Measurements from ENCODE around the gene GPAT3. TPM values are rescaled to one million over a fixed set of nuclear protein-coding genes. Genes with fewer than 3 reads are reported as not detected.
"Not testable (repeated sequence)": the region's sequence is repeated elsewhere in the genome, so short reads cannot be mapped to it uniquely, and the experiment has no call there.

The GPAT3 gene
- total RNA-seq (13.8 TPM), polyA plus RNA-seq (9.5 TPM)

DNA sequence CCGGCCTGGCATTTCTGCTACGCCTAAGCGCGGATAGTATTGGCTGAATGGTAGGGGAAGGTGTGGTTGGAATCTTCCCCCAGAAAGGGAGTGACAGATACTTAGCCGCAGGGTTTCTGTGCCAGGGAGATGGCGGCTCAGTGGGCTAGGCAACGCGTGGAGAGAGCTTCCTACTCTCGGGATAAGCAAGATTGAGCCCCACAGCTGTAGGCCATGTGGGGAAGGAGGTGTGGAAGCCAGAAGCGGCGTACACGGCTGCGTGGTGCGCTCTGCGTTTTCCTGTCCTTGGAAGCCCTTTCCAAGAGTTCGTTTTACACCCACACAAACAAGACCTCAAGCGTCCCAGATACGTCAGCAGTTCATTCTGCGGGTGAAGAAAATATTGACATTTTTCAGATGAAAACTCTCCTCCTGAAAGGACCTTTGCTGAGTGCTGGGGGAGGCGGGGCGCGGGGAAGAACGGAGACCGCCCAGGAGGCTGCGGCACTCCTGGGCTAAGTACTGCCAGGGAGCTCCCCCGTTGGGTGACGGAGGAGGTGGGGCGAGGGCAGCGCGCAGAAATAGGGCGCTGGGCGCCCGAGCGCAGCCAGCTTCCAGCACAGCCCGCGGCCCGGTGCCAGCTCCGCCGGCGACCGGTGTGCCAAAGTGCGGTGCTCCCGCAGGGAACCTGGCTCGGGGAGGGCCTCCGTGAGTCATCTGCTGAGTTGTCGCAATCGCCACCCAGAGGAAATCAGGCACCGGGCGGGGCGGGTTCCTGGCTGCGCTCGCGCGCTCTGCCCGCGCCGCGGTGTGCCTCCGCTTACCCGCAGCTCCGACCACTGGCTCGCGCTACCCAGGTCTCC, at the start of gene GPAT3:
Gene GPAT3, plus strand, starts transcription at position 589 of the 842 bp plus-strand sequence. CDS start 515 bp downstream, outside the sequence.
- Histone ChIP-seq H3K4me3 (ENCODE audit: low read depth, low read length) (peak within 1 kb of the TSS; percentile 72), H3K27ac (ENCODE audit: low read depth) (peak within 1 kb of the TSS; percentile 81), H3K36me3 (ENCODE audit: insufficient read depth) (no peaks in the 10 kb centered on the region), H3K4me1 (ENCODE audit: insufficient read depth) (no peaks in the 10 kb centered on the region)
- WGBS = under 1% methylated on average over 63 of the region's 63 CpGs
- DNase-seq (ENCODE audit: extremely low spot score) = no peak

GRCh38 chr4:83486457-83487129, 49.3 kb upstream of the GPAT3 start:
- H3K36me3 ChIP-seq (ENCODE audit: insufficient read depth) = no peaks in the 10 kb centered on the region
- H3K4me1 ChIP-seq (ENCODE audit: insufficient read depth) = no peaks in the 10 kb centered on the region
- 78% methylated on average over 3 of the region's 3 CpGs for WGBS
- H3K27ac ChIP-seq (ENCODE audit: low read depth) = no peak overlapping the region
- no peak for DNase-seq (ENCODE audit: extremely low spot score)
- no peak overlapping the region for H3K4me3 ChIP-seq (ENCODE audit: low read depth, low read length)

GRCh38 chr4:83489711-83490326, 46.1 kb upstream of the GPAT3 start:
- no peak overlapping the region for H3K4me3 ChIP-seq (ENCODE audit: low read depth, low read length)
- H3K4me1 ChIP-seq (ENCODE audit: insufficient read depth) = no peaks in the 10 kb centered on the region
- H3K27ac ChIP-seq (ENCODE audit: low read depth) = no peak overlapping the region
- WGBS = 42% methylated on average over 1 of the region's 1 CpG
- H3K36me3 ChIP-seq (ENCODE audit: insufficient read depth) = no peaks in the 10 kb centered on the region
- no peak for DNase-seq (ENCODE audit: extremely low spot score)

GRCh38 chr4:83490876-83491450, 44.9 kb upstream of the GPAT3 start:
- H3K4me3 ChIP-seq (ENCODE audit: low read depth, low read length) = no peak overlapping the region
- no peaks in the 10 kb centered on the region for H3K36me3 ChIP-seq (ENCODE audit: insufficient read depth)
- no peak for DNase-seq (ENCODE audit: extremely low spot score)
- no peak overlapping the region for H3K27ac ChIP-seq (ENCODE audit: low read depth)
- WGBS = 2% methylated on average over 1 of the region's 1 CpG
- H3K4me1 ChIP-seq (ENCODE audit: insufficient read depth) = no peaks in the 10 kb centered on the region

DNA sequence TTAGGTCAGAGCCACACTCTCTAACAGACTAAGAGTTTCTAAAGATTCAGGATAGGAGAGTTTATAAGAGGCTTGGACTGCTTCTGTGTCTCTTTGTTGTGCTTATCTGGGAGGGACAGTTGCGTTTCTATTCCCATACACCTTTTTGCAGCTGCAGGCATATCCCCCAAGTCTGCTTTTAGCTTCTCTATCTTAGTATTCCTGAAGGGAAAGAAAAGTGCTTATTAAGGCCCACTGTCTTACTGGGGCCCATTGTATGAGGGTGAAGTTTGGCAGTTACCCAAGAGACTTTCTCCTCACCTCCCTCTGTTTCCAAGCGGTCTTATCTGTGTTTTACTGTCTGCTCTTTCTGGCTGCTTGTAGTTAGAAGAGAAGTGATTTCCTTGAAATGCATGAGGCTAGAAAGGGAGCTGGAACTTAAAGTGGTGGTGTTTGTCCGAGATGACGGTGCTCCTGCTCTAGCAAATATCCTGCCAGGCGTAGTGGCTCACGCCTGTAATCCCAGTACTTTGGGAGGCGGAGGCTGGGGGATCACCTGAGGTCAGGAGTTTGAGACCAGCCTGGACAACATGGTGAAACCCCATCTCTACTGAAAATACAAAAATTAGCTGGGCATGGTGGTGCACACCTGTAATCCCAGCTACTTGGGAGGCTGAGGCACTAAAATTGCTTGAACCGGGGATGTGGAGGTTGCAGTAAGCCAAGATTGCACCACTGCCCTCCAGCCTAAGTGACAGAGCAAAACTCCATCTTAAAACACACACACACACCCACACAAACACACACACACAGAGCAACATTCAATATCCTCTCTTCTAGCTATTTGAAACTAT, 39.6 kb upstream of the GPAT3 start:
- not testable (repeated sequence) for H3K4me1 ChIP-seq (ENCODE audit: insufficient read depth); DNase-seq (ENCODE audit: extremely low spot score); H3K36me3 ChIP-seq (ENCODE audit: insufficient read depth); H3K4me3 ChIP-seq (ENCODE audit: low read depth, low read length); H3K27ac ChIP-seq (ENCODE audit: low read depth)
- WGBS = 56% methylated on average over 8 of the region's 8 CpGs

- WGBS = 96% methylated on average over 1 of the region's 1 CpG
- Histone ChIP-seq H3K27ac (ENCODE audit: low read depth) (no peak overlapping the region), H3K4me3 (ENCODE audit: low read depth, low read length) (no peak overlapping the region), H3K36me3 (ENCODE audit: insufficient read depth) (no peaks in the 10 kb centered on the region), H3K4me1 (ENCODE audit: insufficient read depth) (no peaks in the 10 kb centered on the region)
- DNase-seq (ENCODE audit: extremely low spot score) = no peak
Observed at GRCh38 chr4:83498187-83498586, 37.7 kb upstream of the GPAT3 start.

GRCh38 chr4:83501671-83502070, 34.2 kb upstream of the GPAT3 start:
- H3K27ac ChIP-seq (ENCODE audit: low read depth); H3K4me3 ChIP-seq (ENCODE audit: low read depth, low read length); H3K4me1 ChIP-seq (ENCODE audit: insufficient read depth); H3K36me3 ChIP-seq (ENCODE audit: insufficient read depth); DNase-seq (ENCODE audit: extremely low spot score): not testable (repeated sequence)
- WGBS = 85% methylated on average over 3 of the region's 3 CpGs

GRCh38 chr4:83503974-83504373, 31.9 kb upstream of the GPAT3 start:
- no peaks in the 10 kb centered on the region for H3K36me3 ChIP-seq (ENCODE audit: insufficient read depth)
- DNase-seq (ENCODE audit: extremely low spot score) = no peak
- no peak overlapping the region for H3K4me3 ChIP-seq (ENCODE audit: low read depth, low read length)
- H3K4me1 ChIP-seq (ENCODE audit: insufficient read depth) = no peaks in the 10 kb centered on the region
- H3K27ac ChIP-seq (ENCODE audit: low read depth) = no peak overlapping the region

DNA sequence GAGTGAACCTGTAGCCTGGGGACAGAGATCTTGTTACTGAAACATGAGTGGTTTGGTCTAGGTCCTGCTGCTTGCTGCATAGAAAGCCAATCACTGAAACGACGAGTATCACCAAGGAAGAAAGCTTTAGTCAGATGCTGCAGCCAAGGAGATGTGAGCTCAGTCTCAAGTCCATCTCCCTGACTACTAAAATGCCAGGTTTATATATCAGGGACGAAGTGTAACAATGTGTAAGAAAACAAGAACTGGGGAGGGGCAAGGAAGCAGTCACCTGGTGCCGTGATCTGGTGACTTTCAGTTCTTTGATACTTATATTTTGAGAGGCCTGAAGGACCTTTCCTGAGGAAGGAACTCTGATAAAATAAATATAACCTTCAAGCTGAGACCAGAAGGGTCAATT, 31.4 kb upstream of the GPAT3 start:
- 73% methylated on average over 4 of the region's 4 CpGs for WGBS
- Histone ChIP-seq H3K36me3 (ENCODE audit: insufficient read depth) (no peaks in the 10 kb centered on the region), H3K27ac (ENCODE audit: low read depth) (no peak overlapping the region), H3K4me1 (ENCODE audit: insufficient read depth) (no peaks in the 10 kb centered on the region), H3K4me3 (ENCODE audit: low read depth, low read length) (no peak overlapping the region)
- DNase-seq (ENCODE audit: extremely low spot score) = no peak

- no peak for DNase-seq (ENCODE audit: extremely low spot score)
- Histone ChIP-seq H3K4me3 (ENCODE audit: low read depth, low read length) (no peak overlapping the region), H3K27ac (ENCODE audit: low read depth) (no peak overlapping the region), H3K36me3 (ENCODE audit: insufficient read depth) (no peaks in the 10 kb centered on the region), H3K4me1 (ENCODE audit: insufficient read depth) (no peaks in the 10 kb centered on the region)
- WGBS = 89% methylated on average over 10 of the region's 10 CpGs
Observed at GRCh38 chr4:83504996-83505395, 30.9 kb upstream of the GPAT3 start.

DNA sequence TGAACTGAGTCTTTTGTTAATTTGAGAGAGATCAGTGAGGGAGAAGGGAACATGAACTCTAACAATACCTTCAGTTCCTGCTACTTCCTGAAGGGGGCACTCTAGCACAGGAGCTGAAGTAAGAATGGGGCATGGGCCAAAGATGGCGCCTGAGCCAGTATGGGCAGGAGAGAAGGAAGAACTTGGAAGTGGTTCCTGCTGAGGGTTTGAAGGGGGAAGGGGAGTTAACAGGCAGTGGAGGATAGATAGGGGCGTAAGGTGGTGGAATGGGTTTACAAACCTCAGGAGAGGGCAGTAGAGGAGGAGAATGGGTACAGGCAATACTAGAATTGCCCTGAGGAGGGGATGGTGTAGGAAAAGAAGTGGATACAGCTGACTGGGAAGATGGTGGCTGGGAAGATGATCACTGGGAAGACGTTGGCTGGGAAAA, 26.7 kb upstream of the GPAT3 start:
- not testable (repeated sequence) for DNase-seq (ENCODE audit: extremely low spot score); H3K36me3 ChIP-seq (ENCODE audit: insufficient read depth); H3K4me1 ChIP-seq (ENCODE audit: insufficient read depth); H3K4me3 ChIP-seq (ENCODE audit: low read depth, low read length); H3K27ac ChIP-seq (ENCODE audit: low read depth)
- 73% methylated on average over 3 of the region's 3 CpGs for WGBS

DNA sequence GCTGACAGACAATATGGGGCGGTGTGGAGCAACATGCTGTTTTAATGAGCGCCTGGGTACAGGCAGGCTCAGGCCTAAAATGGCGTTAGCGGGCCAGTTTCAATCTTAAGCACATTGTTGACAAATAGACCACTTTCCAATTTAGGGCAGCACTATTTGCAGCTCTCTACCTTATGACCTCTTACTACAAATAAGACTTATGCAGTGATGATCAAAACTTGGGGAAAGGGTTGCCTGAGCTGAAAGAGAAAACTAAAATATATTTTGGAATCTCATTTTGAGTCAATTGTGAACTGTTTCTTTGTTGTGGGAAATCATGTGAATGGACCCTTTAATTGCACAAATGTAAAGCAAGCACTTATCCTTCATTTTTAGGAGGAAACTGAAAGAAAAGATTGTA, 25.5 kb upstream of the GPAT3 start:
- Histone ChIP-seq H3K27ac (ENCODE audit: low read depth) (no peak overlapping the region), H3K4me3 (ENCODE audit: low read depth, low read length) (no peak overlapping the region), H3K4me1 (ENCODE audit: insufficient read depth) (no peaks in the 10 kb centered on the region), H3K36me3 (ENCODE audit: insufficient read depth) (no peaks in the 10 kb centered on the region)
- WGBS = 98% methylated on average over 4 of the region's 4 CpGs
- DNase-seq (ENCODE audit: extremely low spot score) = no peak

Data from urinary bladder (tissue), 4 donors.